Astrocyte (in vitro differentiated cells and primary cell): ENCODE measurements around the gene RAPGEF5. TPM values are rescaled to one million over a fixed set of nuclear protein-coding genes. Genes with fewer than 3 reads are reported as not detected.

Source experiments
- DNase-seq: peaks from one replicate; pipeline ENCODE4 v3.0.0-alpha.2; 2010; ENCODE audit warnings: low read depth
- FAIRE-seq: peaks from 2 replicates; lab custom pipeline; 2011; peaks lifted over from hg19 to GRCh38; lab: Jason Lieb, UNC
- H2AFZ ChIP-seq: 2 replicates; pipeline ENCODE4 v1.6.0; 2012; ENCODE audit warnings: low read depth, low read length, inconsistent platforms
- H3K27ac ChIP-seq: 2 replicates; pipeline ENCODE4 v1.5.1; 2011; ENCODE audit warnings: low read depth, low read length, inconsistent platforms
- H3K27me3 ChIP-seq: 2 replicates; pipeline ENCODE4 v1.6.0; 2011; ENCODE audit warnings: low read length, inconsistent platforms; ENCODE audit not compliant: insufficient read depth
- H3K36me3 ChIP-seq: 2 replicates; pipeline ENCODE4 v1.5.1; 2011; ENCODE audit warnings: low read length, inconsistent platforms; ENCODE audit not compliant: insufficient read depth
- H3K4me1 ChIP-seq: 2 replicates; pipeline ENCODE4 v1.5.1; 2011; ENCODE audit warnings: low read length, inconsistent platforms; ENCODE audit not compliant: insufficient read depth
- H3K4me2 ChIP-seq: 2 replicates; pipeline ENCODE4 v1.6.0; 2012; ENCODE audit warnings: low read length, inconsistent platforms
- H3K4me3 ChIP-seq: 2 replicates; pipeline ENCODE4 v1.5.1; 2011; ENCODE audit warnings: low read depth, mild to moderate bottlenecking, low read length, inconsistent platforms; ENCODE audit not compliant: insufficient read depth
- H3K79me2 ChIP-seq: 2 replicates; pipeline ENCODE4 v1.6.0; 2012; ENCODE audit warnings: mild to moderate bottlenecking, low read length, inconsistent platforms; ENCODE audit not compliant: insufficient read depth
- H3K9ac ChIP-seq: 2 replicates; pipeline ENCODE4 v1.6.0; 2012; ENCODE audit warnings: mild to moderate bottlenecking, low read length, inconsistent platforms
- H3K9me3 ChIP-seq: 2 replicates; pipeline ENCODE4 v1.5.1; 2012; ENCODE audit warnings: low read depth, mild to moderate bottlenecking, low read length, inconsistent platforms; ENCODE audit not compliant: insufficient read depth
- H4K20me1 ChIP-seq: 2 replicates; pipeline ENCODE4 v1.6.0; 2012; ENCODE audit warnings: low read length, inconsistent platforms; ENCODE audit not compliant: insufficient read depth
- H3K27ac Mint-ChIP-seq: one replicate; pipeline ENCODE4 v1.8.0; 2021; ENCODE audit warnings: mild to moderate bottlenecking, mixed read lengths; ENCODE audit not compliant: unreplicated experiment
- H3K27me3 Mint-ChIP-seq: one replicate; pipeline ENCODE4 v1.8.0; 2021; ENCODE audit warnings: low read depth, mixed read lengths; ENCODE audit not compliant: unreplicated experiment
- H3K36me3 Mint-ChIP-seq: one replicate; pipeline ENCODE4 v1.8.0; 2021; ENCODE audit warnings: low read depth, mixed read lengths; ENCODE audit not compliant: unreplicated experiment
- H3K4me1 Mint-ChIP-seq: one replicate; pipeline ENCODE4 v1.8.0; 2021; ENCODE audit warnings: low read depth, mixed read lengths; ENCODE audit not compliant: unreplicated experiment
- H3K4me3 Mint-ChIP-seq: one replicate; pipeline ENCODE4 v1.8.0; 2021; ENCODE audit warnings: mild to moderate bottlenecking, moderate library complexity, mixed read lengths; ENCODE audit not compliant: unreplicated experiment
- H3K9me3 Mint-ChIP-seq: one replicate; pipeline ENCODE4 v1.8.0; 2021; ENCODE audit warnings: mild to moderate bottlenecking, mixed read lengths; ENCODE audit not compliant: unreplicated experiment
- EZH2 ChIP-seq: IDR thresholded peaks from 2 replicates; pipeline ENCODE4 v1.6.1; 2012; ENCODE audit warnings: mild to moderate bottlenecking, low read length, inconsistent platforms; ENCODE audit not compliant: insufficient read depth
- total RNA-seq: library from RNA; stranded (reverse); gene quantifications from 2 replicates; pipeline ENCODE4 v1.2.1, GENCODE V29; 2021
- TF ChIP-seq, protein P1 (sequence below): IDR thresholded peaks from 2 replicates; pipeline ENCODE4 v1.5.1; 2011; ENCODE audit warnings: low read depth, mild to moderate bottlenecking, inconsistent platforms, low read length, moderate library complexity; ENCODE audit not compliant: insufficient read depth

The RAPGEF5 gene
- total RNA-seq, 1 donor from 2014 or later: 1.0 TPM

DNA sequence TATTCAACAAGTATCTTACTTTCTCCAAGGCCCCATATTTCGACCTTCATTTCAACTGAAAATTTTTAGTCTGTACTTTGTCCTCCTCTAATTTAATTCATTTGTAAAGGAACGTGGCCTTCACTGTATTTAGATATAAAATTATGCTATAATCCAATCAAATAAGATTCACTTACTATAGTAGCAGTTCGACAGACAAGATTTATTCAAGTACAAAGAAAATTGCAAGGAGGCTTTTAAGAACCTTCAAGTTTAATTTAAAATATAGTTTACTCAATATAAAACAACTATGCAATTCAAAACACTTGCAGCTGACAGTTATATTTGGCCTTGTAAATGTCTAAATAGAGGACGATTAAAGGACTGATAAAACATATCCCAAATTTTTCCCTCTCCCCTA lies 85.6 kb downstream of the RAPGEF5 start:
- Mint-ChIP-seq H3K36me3 (no peaks in the 10 kb centered on the region), H3K27ac (no peak overlapping the region), H3K27me3 (no peaks in the 10 kb centered on the region), H3K9me3 (no peaks in the 10 kb centered on the region), H3K4me3 (no peak overlapping the region), H3K4me1 (peaks cover 3% of the 10 kb centered on the region)
- no peak overlapping the region for H2AFZ ChIP-seq
- DNase-seq (no peak), FAIRE-seq (no peak)
- no peaks in the 10 kb centered on the region for H3K9me3 ChIP-seq
- no peaks in the 10 kb centered on the region for H3K79me2 ChIP-seq
- no peaks in the 10 kb centered on the region for H3K4me1 ChIP-seq
- no peak overlapping the region for H3K4me2 ChIP-seq
- no peaks in the 10 kb centered on the region for H4K20me1 ChIP-seq
- no peaks in the 10 kb centered on the region for H3K36me3 ChIP-seq
- H3K27ac ChIP-seq: no peak overlapping the region
- no peak overlapping the region for H3K4me3 ChIP-seq
- no peaks in the 10 kb centered on the region for H3K27me3 ChIP-seq
- H3K9ac ChIP-seq: no peak overlapping the region
- TF ChIP-seq, protein P1, sequence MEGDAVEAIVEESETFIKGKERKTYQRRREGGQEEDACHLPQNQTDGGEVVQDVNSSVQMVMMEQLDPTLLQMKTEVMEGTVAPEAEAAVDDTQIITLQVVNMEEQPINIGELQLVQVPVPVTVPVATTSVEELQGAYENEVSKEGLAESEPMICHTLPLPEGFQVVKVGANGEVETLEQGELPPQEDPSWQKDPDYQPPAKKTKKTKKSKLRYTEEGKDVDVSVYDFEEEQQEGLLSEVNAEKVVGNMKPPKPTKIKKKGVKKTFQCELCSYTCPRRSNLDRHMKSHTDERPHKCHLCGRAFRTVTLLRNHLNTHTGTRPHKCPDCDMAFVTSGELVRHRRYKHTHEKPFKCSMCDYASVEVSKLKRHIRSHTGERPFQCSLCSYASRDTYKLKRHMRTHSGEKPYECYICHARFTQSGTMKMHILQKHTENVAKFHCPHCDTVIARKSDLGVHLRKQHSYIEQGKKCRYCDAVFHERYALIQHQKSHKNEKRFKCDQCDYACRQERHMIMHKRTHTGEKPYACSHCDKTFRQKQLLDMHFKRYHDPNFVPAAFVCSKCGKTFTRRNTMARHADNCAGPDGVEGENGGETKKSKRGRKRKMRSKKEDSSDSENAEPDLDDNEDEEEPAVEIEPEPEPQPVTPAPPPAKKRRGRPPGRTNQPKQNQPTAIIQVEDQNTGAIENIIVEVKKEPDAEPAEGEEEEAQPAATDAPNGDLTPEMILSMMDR: no peak
- TF ChIP-seq EZH2: no peak

DNA sequence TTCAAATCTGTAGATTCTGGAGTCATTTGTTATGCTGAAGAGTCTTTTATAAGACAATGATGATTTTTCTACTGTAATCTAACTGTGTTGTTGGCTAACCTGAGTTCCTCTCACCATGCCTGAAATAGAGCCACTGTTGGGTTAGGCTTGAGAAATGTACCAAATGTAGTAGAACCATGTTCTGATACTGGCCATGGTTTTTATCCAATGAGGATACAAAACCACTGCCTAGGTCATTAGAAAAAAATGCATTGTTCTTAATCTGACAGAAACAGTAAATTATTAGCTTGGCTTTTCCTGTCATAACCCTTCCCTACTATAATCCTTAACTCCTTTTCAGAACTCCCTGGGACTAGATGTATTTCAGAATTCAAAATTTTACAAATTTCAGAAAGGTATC lies 86.6 kb downstream of the RAPGEF5 start:
- H4K20me1 ChIP-seq: no peaks in the 10 kb centered on the region
- no peaks in the 10 kb centered on the region for H3K79me2 ChIP-seq
- no peak overlapping the region for H3K4me3 ChIP-seq
- no peak overlapping the region for H3K4me2 ChIP-seq
- Mint-ChIP-seq H3K9me3 (no peaks in the 10 kb centered on the region), H3K27ac (no peak overlapping the region), H3K27me3 (no peaks in the 10 kb centered on the region), H3K4me1 (peaks cover 3% of the 10 kb centered on the region), H3K36me3 (no peaks in the 10 kb centered on the region), H3K4me3 (no peak overlapping the region)
- no peak overlapping the region for H3K27ac ChIP-seq
- no peaks in the 10 kb centered on the region for H3K4me1 ChIP-seq
- no peak for TF ChIP-seq EZH2
- TF ChIP-seq, protein P1: no peak
- no peaks in the 10 kb centered on the region for H3K36me3 ChIP-seq
- no peak overlapping the region for H3K9ac ChIP-seq
- no peak for DNase-seq
- no peak for FAIRE-seq
- H3K27me3 ChIP-seq: no peaks in the 10 kb centered on the region
- no peak overlapping the region for H2AFZ ChIP-seq
- H3K9me3 ChIP-seq: no peaks in the 10 kb centered on the region

DNA sequence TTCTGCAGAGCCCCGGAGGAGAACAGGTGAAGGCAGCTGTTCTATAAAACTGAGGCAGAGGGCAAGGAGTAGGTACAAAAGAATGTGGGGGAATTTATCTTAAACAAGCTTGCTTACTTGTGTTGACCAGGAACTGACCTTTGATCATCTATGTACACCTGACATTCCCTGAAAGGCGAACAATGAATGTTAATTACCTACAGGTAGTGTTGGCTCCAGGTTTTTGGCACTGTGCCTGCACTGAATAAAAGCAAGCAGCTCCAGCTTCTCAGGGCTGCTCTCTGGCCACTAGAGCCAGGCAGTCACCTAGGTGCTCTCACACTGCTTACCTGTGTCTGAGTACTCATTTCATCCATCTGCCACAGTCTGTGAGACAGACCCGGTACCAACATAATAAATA lies 87.0 kb downstream of the RAPGEF5 start:
- TF ChIP-seq EZH2: no peak
- TF ChIP-seq, protein P1: no peak
- H3K4me1 Mint-ChIP-seq: peaks cover 3% of the 10 kb centered on the region
- H3K36me3 ChIP-seq: no peaks in the 10 kb centered on the region
- no peaks in the 10 kb centered on the region for H4K20me1 ChIP-seq
- H3K9me3 ChIP-seq: no peaks in the 10 kb centered on the region
- no peak overlapping the region for H3K4me3 Mint-ChIP-seq
- no peak overlapping the region for H2AFZ ChIP-seq
- FAIRE-seq: no peak
- H3K27ac Mint-ChIP-seq: no peak overlapping the region
- H3K4me3 ChIP-seq: no peak overlapping the region
- H3K9ac ChIP-seq: no peak overlapping the region
- H3K79me2 ChIP-seq: no peaks in the 10 kb centered on the region
- no peak overlapping the region for H3K4me2 ChIP-seq
- no peaks in the 10 kb centered on the region for H3K27me3 Mint-ChIP-seq
- H3K27me3 ChIP-seq: no peaks in the 10 kb centered on the region
- DNase-seq: no peak
- H3K36me3 Mint-ChIP-seq: no peaks in the 10 kb centered on the region
- no peaks in the 10 kb centered on the region for H3K4me1 ChIP-seq
- H3K27ac ChIP-seq: no peak overlapping the region
- no peaks in the 10 kb centered on the region for H3K9me3 Mint-ChIP-seq
